Stimulated activated effector memory CD8-positive, alpha-beta T cell treated with anti-CD3 and anti-CD28 coated beads, Interleukin-12 subunit alpha, Interleukin-12 subunit beta, amount 100 ng/mL, for 72 hours (primary cell): ENCODE results near the gene TMCO2.

Experiments
- ATAC-seq: fragments of 150-1000 bp; cut with Tn5 transposase; 2 replicates; pipeline ENCODE4 v1.10.0; 2021
- DNase-seq, 2 donors: peaks; one replicate each; pipeline ENCODE4 v3.0.0; 2021 to 2022; ENCODE audit warnings: low spot score in 2 of 2
- H3K27ac Mint-ChIP-seq: one replicate; pipeline ENCODE4 v1.8.0; 2022; ENCODE audit warnings: mild to moderate bottlenecking, mixed read lengths
- H3K36me3 Mint-ChIP-seq: one replicate; pipeline ENCODE4 v1.8.0; 2022; ENCODE audit warnings: mild to moderate bottlenecking, mixed read lengths
- H3K4me1 Mint-ChIP-seq: one replicate; pipeline ENCODE4 v1.8.0; 2022; ENCODE audit warnings: mixed read lengths
- H3K4me3 Mint-ChIP-seq: one replicate; pipeline ENCODE4 v1.8.0; 2022; ENCODE audit warnings: mild to moderate bottlenecking, mixed read lengths
- H3K9me3 Mint-ChIP-seq: one replicate; pipeline ENCODE4 v1.8.0; 2022; ENCODE audit warnings: mixed read lengths

Gene TMCO2

GRCh38 chr1:40245686-40246085 is 2.1 kb upstream of the TMCO2 start:
- Mint-ChIP-seq H3K4me1 (peaks cover 23% of the 10 kb centered on the region), H3K27ac (no peak overlapping the region), H3K4me3 (no peak overlapping the region), H3K36me3 (peaks cover 24% of the 10 kb centered on the region), H3K9me3 (no peaks in the 10 kb centered on the region)
- ATAC-seq = no peak
- no peak for DNase-seq

- Mint-ChIP-seq H3K27ac (no peak overlapping the region), H3K36me3 (peaks cover 7% of the 10 kb centered on the region), H3K4me1 (peaks cover 8% of the 10 kb centered on the region), H3K4me3 (no peak overlapping the region), H3K9me3 (no peaks in the 10 kb centered on the region)
- no peak for ATAC-seq
- no peak for DNase-seq
Measured at GRCh38 chr1:40248412-40248811, 675 bp downstream of the TMCO2 start.

GRCh38 chr1:40251456-40251855 is 3.7 kb downstream of the TMCO2 start:
- Mint-ChIP-seq H3K9me3 (no peaks in the 10 kb centered on the region), H3K4me3 (no peak overlapping the region), H3K4me1 (no peaks in the 10 kb centered on the region), H3K36me3 (no peaks in the 10 kb centered on the region), H3K27ac (no peak overlapping the region)
- ATAC-seq (no peak), DNase-seq (no peak)

- Mint-ChIP-seq H3K4me3 (no peak overlapping the region), H3K36me3 (peaks cover 6% of the 10 kb centered on the region), H3K27ac (no peak overlapping the region), H3K4me1 (no peaks in the 10 kb centered on the region), H3K9me3 (no peaks in the 10 kb centered on the region)
- ATAC-seq = no peak
- no peak for DNase-seq
Measured at GRCh38 chr1:40252601-40253000, 4.9 kb downstream of the TMCO2 start.

- Mint-ChIP-seq H3K9me3 (no peaks in the 10 kb centered on the region), H3K4me3 (no peak overlapping the region), H3K4me1 (no peaks in the 10 kb centered on the region), H3K27ac (peak overlapping the region; percentile 11), H3K36me3 (peaks cover 28% of the 10 kb centered on the region)
- no peak for DNase-seq
- ATAC-seq = no peak
Measured at GRCh38 chr1:40255231-40255630, 7.5 kb downstream of the TMCO2 start.

GRCh38 chr1:40256401-40257084 is 8.8 kb downstream of the TMCO2 start:
- Mint-ChIP-seq H3K4me1 (no peaks in the 10 kb centered on the region), H3K9me3 (no peaks in the 10 kb centered on the region), H3K4me3 (peak overlapping the region; percentile 98), H3K36me3 (peaks cover 41% of the 10 kb centered on the region), H3K27ac (peak overlapping the region; percentile 100)
- DNase-seq (no peak), ATAC-seq (no peak)

GRCh38 chr1:40257313-40257687 is 9.6 kb downstream of the TMCO2 start:
- Mint-ChIP-seq H3K27ac (peak overlapping the region; percentile 100), H3K9me3 (no peaks in the 10 kb centered on the region), H3K36me3 (peaks cover 48% of the 10 kb centered on the region), H3K4me3 (peak overlapping the region; percentile 98), H3K4me1 (peaks cover 2% of the 10 kb centered on the region)
- DNase-seq (no peak), ATAC-seq (peak; percentile 3)

GRCh38 chr1:40257688-40258444 is 10.1 kb downstream of the TMCO2 start, which contains the start of gene ZMPSTE24:
TSS of gene ZMPSTE24 (plus strand) at chr1:40258236. CDS start at chr1:40258272, 36 bp downstream.
- peaks cover 7% of the 10 kb centered on the region for H3K4me1 Mint-ChIP-seq
- peak within 1 kb of the TSS; percentile 100 for H3K27ac Mint-ChIP-seq
- H3K36me3 Mint-ChIP-seq = peaks cover 54% of the 10 kb centered on the region
- DNase-seq (peak; percentile 87 to 98), ATAC-seq (peak; percentile 97)
- H3K9me3 Mint-ChIP-seq = no peaks in the 10 kb centered on the region
- peak within 1 kb of the TSS; percentile 98 for H3K4me3 Mint-ChIP-seq

- peaks cover 13% of the 10 kb centered on the region for H3K4me1 Mint-ChIP-seq
- no peaks in the 10 kb centered on the region for H3K9me3 Mint-ChIP-seq
- H3K4me3 Mint-ChIP-seq = peak overlapping the region; percentile 98
- DNase-seq = no peak
- H3K27ac Mint-ChIP-seq = peak overlapping the region; percentile 100
- H3K36me3 Mint-ChIP-seq = peaks cover 59% of the 10 kb centered on the region
- no peak for ATAC-seq
Measured at GRCh38 chr1:40258445-40258769, 10.7 kb downstream of the TMCO2 start.

- Mint-ChIP-seq H3K4me1 (peaks cover 14% of the 10 kb centered on the region), H3K27ac (peak overlapping the region; percentile 70), H3K4me3 (no peak overlapping the region), H3K9me3 (no peaks in the 10 kb centered on the region), H3K36me3 (peaks cover 95% of the 10 kb centered on the region)
- peak; percentile 97 for ATAC-seq
- peak in 1 of 2 donors; percentile 58 for DNase-seq
Measured at GRCh38 chr1:40264354-40264781, 16.6 kb downstream of the TMCO2 start.

GRCh38 chr1:40265298-40265697 is 17.6 kb downstream of the TMCO2 start:
- no peaks in the 10 kb centered on the region for H3K9me3 Mint-ChIP-seq
- ATAC-seq = no peak
- H3K36me3 Mint-ChIP-seq = peaks cover 95% of the 10 kb centered on the region
- H3K27ac Mint-ChIP-seq = no peak overlapping the region
- H3K4me1 Mint-ChIP-seq = peaks cover 20% of the 10 kb centered on the region
- peak in 1 of 2 donors; percentile 42 for DNase-seq
- no peak overlapping the region for H3K4me3 Mint-ChIP-seq

- no peak for DNase-seq
- Mint-ChIP-seq H3K36me3 (peaks cover 95% of the 10 kb centered on the region), H3K27ac (no peak overlapping the region), H3K4me1 (peaks cover 27% of the 10 kb centered on the region), H3K4me3 (no peak overlapping the region), H3K9me3 (no peaks in the 10 kb centered on the region)
- no peak for ATAC-seq
Measured at GRCh38 chr1:40265919-40266318, 18.2 kb downstream of the TMCO2 start.

- peaks cover 32% of the 10 kb centered on the region for H3K4me1 Mint-ChIP-seq
- DNase-seq (peak in 1 of 2 donors; percentile 35), ATAC-seq (no peak)
- no peak overlapping the region for H3K4me3 Mint-ChIP-seq
- H3K9me3 Mint-ChIP-seq = no peaks in the 10 kb centered on the region
- H3K27ac Mint-ChIP-seq = no peak overlapping the region
- peaks cover 95% of the 10 kb centered on the region for H3K36me3 Mint-ChIP-seq
Measured at GRCh38 chr1:40266786-40267535, 19.2 kb downstream of the TMCO2 start.

GRCh38 chr1:40267767-40268187 is 20.0 kb downstream of the TMCO2 start:
- ATAC-seq (no peak), DNase-seq (no peak)
- H3K4me1 Mint-ChIP-seq = peaks cover 33% of the 10 kb centered on the region
- H3K4me3 Mint-ChIP-seq = no peak overlapping the region
- peaks cover 95% of the 10 kb centered on the region for H3K36me3 Mint-ChIP-seq
- no peak overlapping the region for H3K27ac Mint-ChIP-seq
- H3K9me3 Mint-ChIP-seq = no peaks in the 10 kb centered on the region

GRCh38 chr1:40268211-40268610 is 20.5 kb downstream of the TMCO2 start:
- DNase-seq (no peak), ATAC-seq (no peak)
- Mint-ChIP-seq H3K4me1 (peaks cover 33% of the 10 kb centered on the region), H3K4me3 (no peak overlapping the region), H3K36me3 (peaks cover 95% of the 10 kb centered on the region), H3K27ac (no peak overlapping the region), H3K9me3 (no peaks in the 10 kb centered on the region)
